GM21737 (cell line): ENCODE measurements around the gene INTS1.
"Not testable (repeated sequence)": the region's sequence is repeated elsewhere in the genome, so short reads cannot be mapped to it uniquely, and the experiment has no call there.

ENCODE experiments used
- ATAC-seq: cut with Tn5 transposase; IDR thresholded peaks from one replicate; pipeline ENCODE4 v1.9.1; 2021; ENCODE audit warnings: mild to moderate bottlenecking, moderate library complexity; ENCODE audit not compliant: unreplicated experiment

The INTS1 gene

DNA sequence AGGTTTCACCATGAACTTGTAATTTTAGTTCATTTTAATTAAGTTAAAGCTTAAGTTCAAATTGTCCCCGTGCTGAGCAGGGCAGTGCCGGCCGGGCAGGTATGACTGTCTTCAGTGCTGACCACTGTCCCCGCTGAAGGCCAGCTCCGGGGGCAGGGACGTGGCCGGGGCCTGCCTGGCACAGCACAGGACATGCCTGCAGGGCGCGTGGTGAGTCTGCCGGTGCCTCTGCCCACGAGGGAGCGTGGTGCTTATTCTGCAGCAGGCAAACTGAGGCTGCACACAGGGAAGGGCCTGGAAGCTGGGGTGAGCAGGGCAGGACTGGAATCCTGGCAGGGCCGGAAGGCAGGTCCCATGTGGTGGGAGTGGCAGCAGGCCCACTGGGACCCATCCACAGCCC is 54.7 kb downstream of the INTS1 start:
- no peak for ATAC-seq

DNA sequence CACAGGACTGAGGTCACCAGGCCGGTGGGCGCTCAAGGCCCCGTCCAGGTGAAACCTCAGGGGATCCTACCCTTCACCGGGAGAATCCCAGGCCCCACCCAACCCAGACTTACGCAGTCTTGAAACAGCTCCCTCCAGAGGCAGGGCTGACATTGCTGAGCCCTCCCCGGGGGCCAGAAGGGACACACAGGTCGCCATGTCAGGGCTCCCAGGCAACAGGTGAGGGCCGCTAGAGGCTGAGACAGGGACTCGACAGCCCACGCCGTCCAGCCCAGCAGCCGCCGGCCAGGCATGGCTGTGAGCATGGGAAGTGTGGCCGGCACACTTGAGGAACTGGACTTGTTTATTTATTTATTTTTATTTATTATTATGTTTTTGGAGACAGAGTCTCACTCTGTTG is 55.2 kb downstream of the INTS1 start:
- ATAC-seq: no peak

DNA sequence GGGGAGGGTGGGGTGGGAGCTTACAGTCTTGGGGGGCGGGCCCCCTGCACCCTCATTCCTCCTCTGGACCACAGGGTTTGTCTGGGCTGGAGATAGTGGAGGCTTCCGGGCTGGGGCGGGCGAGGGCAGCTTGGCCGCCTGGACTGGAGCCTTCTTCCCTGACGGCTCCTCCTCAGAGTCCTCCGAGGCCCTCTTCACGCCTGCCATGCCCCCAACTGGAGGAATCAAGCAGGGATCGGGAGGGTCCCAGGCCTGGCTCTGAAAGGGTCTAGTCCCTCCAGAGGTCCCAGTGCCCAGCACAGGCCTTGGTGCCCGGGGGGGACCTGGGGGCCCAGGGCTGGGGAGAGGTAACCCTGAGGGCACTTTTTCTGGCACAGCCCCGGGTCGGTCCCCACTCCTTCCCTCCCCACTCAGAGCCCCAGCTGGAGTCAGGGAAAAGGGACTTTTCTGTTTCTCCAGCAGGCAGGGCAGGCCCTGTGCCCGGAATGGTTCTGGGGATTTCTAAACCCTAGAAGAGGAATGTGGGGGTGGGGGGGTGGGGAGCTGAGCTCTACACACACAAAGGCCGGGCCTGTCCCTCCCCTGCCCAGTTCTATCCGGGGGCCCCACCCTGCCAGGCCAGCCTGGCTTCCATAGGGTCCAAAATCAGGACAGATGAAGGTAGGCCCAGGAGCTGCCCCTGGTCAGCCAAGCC is 56.5 kb downstream of the INTS1 start:
- ATAC-seq: no peak

DNA sequence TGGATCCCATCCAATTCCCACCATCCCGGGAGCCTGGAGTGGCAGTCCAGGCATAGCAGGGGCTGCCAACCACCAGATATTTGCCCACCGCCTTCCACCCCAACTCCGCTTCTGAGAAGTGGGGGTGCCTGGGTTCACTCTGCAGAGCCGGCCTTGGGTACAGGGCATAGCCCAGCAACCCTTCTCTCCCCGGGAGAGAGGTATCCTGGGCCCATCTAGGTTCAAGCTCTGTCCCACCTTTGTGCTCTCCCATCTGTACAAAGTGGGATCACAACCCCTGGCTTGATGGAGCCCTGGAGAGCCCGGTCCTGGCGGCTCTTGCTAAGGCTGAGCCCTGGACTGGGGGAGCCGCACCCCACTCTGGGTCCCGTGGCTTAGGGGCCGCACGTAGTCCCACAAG is 57.1 kb downstream of the INTS1 start:
- no peak for ATAC-seq

DNA sequence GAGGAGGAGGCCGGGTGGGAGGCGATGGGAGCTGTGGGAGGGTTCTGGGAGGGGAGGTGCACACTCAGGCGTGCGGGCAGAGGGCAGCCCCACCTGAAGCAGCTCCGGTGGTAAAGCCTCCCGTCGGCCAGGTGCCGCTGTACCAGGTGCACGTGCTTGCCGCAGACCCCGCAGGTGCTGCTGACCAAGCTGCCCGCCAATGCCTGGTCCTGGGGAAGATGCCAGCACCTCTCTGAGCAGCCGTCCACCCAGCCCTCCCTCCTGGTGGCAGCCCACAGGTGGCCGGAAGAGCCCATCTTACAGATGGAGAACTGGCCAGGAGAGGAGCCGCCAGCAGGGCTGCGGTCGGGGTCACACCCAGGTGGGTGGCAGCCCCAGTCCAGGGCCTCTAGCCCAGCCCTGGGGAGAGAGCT is 57.6 kb downstream of the INTS1 start:
- no peak for ATAC-seq

DNA sequence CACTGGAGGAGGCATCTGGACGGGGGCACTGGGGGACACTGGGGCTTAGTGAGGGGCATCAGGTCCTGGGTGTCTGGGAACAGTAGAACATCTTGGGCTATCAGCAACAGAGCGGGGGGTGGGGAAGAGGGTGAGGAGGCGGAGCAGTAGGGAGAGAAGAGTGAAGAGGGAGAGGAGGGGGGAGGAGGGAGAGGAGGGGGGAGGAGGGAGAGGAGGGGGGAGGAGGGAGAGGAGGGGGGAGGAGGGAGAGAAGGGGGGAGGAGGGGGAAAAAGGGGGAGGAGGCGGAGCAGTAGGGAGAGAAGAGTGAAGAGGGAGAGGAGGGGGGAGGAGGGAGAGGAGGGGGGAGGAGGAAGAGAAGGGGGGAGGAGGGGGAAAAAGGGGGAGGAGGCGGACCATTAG is 58.2 kb downstream of the INTS1 start:
- ATAC-seq: not testable (repeated sequence)

DNA sequence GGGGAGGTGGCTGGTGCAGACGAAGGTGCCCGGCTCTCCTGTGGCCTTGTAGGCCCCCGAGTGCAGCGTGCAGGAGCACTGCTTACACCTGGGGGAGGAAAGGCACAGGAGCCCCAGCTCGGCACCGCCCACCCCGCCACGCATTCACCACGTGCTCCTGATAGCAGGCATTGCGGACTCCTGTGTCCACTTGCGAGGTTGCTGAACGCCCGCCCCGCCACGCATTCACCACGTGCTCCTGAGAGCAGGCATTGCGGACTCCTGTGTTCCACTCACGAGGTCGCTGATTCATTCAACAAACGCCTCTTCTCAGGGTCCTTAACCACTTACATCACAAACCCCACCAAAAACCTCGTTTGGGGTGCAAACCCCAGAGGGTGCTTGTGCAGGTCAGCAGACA is 58.8 kb downstream of the INTS1 start:
- ATAC-seq: no peak

DNA sequence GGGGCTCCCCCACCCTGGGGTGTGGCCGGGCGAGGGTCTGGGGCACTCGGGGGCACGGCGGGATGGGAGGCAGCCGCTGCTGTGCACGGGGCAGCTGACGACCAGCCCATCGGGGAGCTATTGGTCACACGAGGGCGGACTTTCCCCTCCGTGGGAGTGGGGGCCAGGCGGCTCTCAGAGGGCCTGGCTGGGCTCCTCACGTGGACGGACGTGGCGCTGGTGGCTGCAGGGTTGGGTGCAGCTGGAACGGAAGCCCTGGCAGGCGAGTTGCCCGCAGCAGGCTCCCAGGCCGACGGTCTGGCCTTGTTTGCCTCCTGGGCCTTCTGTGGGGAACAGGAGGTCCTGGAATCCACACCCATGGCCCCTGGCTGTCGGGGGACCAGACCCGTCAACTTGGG is 59.3 kb downstream of the INTS1 start:
- ATAC-seq: no peak

DNA sequence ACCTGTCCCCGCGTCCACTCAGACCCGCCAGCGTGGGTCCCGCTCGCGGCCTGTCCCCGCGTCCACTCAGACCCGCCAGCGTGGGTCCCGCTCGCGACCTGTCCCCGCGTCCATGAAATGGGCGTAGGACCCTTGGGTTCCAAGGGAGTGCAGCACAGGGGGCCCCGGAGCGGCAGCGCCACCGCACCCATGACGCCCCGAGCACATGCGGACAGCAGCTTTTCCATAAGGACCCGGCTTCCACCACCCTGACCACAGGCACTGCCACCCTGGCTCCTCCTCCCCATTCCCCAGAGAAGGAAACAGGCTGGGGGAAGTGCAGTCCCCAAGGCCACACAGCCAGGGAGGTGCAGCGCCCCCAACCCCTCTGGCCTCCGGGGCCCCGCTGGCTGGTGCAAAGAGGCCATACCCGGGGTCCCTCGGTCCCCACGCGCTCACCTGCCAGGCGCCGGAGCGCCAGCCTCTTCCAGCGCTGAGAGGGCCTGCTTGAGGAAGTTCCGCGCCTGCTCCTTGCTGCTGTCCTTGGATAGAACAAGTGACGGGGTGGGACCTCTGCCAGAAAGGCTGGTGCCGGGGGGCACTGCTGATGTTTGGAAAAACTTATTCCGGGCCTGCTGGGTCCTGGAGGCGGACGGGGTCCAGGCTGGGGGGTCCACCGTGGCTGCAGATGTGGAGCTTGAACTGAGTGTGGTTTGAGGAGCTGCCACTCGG is 59.8 kb downstream of the INTS1 start:
- ATAC-seq: no peak

DNA sequence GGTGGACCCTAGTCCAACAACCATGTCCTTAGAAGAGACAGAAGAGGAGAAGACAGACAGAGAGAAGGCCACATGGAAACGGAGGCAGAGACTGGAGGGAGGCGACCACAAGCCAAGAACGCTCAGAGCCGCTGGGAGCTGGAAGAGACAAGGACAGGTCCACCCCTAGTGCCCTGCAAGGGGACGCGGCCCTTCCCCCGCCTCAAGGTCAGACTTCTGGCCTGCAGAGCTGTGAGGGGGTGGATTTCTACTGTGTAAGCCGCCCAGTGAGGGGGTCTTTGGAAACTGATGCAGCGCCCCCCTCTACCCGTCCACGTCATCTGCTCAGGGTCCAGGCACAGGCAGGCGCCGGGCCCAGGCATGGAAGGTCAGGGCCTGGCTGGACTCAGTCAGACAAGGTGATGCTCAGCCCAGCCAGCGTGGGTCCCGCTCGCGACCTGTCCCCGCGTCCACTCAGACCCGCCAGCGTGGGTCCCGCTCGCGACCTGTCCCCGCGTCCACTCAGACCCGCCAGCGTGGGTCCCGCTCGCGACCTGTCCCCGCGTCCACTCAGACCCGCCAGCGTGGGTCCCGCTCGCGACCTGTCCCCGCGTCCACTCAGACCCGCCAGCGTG is 60.5 kb downstream of the INTS1 start:
- ATAC-seq: not testable (repeated sequence)

DNA sequence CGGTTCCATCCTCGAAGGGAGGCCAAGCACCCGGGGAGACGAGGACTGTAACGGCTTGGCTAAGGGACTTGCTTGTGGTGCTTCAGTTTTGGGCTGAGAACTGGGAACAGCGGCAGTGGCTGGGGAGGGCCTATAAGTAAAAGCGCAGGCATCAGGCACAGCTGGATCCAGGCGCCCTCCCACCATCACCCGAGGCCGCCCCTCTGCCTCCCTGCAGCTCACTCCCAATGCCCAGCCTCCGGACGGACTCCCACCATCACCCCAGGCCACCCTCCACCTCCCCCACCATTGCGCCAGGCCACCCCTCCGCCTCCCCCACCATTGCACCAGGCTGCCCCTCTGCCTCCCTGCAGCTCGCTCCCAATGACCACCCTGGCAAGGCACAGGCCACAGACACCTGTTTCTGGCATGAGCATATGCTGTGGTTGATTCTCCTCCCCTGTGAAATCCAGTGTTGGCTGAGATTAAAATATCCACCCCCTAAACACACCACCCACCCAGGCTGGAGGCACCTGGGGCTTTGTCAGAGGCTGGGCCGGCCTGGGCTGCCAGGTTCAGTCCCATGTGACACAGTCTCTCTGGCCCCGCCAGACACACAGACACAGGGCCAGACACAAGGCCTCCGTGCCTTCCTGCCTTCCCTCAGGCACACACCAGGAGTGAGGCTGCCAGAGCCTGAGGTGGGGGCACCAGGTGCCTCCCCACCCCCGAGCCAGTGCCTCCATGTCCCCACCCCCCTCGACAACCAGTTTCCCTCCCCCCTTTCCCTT is 61.6 kb downstream of the INTS1 start:
- no peak for ATAC-seq

DNA sequence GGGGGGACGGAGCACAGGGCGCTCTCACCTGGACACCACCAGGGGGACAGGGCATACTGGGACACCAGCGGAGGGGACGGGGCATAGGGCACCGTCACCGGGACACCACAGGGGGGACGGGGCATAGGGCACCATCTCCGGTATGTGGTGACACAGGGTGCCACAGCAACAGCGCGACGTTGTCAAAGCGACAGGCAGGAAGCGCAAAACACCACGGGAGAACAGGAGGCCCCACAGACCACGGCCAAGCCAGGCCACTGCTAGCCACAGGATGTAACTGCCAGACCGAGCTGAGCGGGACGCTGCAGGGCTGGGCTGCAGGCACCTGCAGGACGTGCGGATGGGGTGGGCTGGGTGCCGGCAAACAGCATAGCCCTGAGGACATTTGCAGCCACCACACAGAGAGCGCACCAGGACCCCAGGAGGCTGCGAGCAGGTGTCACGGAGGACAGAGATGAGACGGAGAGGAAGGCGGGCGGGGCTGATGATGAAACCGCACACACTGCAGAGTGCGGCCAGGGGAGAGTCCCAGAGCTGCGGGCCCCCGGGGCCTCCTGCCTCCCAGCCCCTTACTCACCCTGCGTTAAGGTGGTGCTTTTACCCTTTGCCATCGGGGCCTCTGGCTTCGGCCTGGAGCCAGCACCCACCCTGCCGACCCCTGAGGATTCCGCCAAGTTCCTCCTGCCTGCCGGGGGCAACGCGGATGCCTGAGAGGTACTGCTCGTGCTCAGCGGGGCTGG is 62.4 kb downstream of the INTS1 start:
- no peak for ATAC-seq

DNA sequence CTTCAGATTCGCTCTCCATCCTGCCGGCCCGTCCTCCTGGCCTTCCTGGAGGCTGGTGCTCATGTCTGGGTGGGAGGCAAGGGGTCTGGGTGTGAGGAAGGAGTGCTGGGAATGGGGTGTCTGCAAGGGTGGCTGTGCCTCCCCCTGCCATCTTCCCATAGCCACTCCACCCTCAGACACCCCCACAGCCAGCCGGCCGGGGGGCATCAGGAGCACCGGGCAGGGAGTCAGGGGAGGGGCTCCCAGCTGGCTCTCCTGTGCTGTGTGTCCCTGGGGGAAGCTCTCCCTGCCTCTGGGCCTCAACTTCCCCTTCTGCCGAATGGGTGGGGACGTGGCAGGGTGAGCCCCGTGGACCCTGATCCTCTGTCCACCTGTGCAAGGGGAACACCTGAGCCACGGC is 63.6 kb downstream of the INTS1 start:
- no peak for ATAC-seq

DNA sequence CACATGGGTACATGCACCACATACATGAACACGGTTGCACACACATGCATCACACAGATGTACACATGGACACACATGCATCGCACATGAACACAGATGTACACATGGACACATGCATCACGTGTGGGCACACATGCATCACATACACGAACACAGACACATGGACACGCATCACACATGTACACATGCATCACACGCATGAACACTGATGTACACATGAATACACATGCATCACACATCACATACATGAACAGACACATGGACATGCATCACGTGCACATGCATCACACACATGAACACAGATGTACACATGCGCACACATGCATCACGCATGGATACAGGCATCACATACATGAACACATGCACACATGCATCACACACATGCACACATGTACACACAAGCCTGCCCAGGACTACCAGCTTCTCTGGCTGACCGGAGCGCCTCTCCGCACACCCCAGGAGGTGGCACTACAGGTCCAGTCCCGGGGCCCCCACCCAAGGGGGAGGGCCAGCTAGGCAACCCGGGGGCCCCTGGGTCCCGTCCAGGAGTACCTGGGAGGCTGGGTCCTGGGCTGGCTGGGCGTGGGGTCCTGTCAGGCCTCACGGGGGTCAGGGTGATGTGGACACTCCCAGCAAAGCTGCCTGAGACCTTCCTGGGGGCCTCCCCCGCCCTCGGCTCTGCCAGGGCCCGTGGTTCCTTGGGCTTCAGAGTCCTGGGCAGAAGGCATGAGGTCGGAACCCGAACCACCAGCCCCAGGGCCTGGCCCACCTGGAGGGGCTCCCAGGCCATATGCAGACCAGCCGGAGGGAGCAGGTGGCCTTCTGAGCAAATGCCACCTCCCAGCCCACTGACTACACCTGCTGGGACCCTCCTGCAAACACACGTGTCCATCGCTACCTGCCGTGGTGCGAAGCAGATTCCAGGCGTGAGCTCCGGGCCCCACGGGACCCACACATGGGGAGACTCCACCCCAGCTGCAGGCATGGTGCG is 64.5 kb downstream of the INTS1 start:
- ATAC-seq: no peak

DNA sequence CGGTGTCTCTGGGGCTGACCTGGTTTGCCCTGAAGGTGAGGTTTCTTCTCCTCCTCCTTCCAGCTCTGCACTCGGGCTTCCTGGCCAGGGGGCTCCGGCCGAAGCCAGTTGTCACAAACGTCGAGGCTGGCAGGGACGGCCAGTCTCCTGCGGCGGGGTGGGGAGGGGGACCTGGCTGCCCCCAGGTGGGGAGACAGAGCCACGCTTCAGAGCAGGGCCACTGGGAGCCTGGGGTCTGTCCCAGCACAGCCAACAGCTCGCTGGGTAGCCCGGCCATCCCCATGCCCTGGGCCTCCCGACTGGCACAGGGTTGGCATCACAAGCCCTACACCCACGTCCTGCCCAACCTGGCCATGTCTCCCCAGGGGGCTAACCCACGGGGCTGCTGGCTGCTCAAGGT is 65.4 kb downstream of the INTS1 start:
- ATAC-seq: no peak

DNA sequence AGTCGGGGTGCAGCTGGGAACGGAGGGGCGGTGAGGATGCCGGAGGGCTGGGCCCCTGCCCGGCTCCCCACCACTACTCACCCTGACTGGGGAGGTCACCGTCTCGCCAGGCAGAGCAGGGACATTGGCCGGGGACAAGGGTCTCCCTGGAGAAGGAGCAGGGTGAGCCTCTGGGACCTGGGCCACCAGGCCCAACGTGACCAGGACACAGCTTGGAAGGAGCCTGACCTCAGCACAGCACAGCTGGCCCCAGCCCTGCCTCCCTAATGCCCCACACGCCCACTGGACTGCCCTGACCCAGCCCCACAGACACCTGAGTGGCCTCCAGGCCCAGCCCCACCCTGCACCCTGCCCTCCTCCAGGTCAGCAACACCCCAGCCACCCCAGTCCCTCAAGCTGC is 66.0 kb downstream of the INTS1 start:
- no peak for ATAC-seq

DNA sequence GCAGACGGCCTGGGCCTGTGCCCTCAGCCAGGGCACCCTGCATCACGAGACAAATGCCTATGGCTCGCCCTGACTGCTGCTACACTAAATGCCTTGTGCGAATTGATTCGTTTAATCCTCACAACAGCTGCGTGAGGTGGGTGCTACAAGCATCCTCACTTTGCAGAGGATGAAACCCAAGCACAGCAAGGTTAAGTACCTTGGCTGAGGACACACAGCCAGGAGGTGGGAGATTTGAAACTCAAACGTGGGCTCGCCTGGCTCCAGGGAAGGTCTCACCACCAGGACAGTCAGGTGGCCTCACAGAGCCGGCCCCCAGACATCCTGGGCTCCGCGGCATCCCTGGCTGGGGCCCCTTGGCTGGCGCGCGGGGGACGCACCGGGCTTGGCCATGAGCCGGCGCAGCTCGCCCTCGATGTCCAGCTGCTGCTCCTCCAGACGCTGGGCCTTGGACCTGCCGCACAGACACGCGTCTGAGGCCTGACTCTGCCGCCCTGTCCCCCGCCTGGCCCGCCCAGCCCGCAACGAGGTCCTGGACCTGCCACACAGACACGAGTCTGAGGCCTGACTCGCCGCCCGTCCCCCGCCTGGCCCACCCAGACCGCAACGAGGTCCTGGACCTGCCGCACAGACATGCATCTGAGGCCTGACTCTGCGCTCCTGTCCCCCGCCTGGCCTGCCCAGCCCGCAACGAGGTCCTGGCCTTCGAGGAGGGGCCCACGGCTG is 66.9 kb downstream of the INTS1 start:
- ATAC-seq: no peak

DNA sequence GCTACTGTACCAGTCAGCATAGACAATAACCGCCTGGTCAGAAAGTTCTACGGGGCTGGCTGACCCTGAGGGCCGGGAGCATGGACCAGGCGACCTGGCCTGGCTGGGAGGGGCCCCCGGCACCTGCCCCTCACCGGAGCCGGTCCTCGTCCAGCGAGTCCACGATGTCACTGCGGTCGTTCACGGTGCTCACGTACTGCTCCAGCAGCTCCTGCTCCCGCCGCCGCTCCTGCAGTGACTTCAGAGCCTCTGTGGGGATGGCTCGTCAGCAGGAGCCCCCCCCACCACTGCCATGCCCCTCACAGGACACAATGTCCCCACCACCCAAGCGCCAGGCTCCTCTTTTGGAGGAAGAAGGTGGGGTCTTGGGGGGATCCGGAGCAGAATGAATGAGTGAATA is 67.6 kb downstream of the INTS1 start:
- no peak for ATAC-seq
